ENCODE results near the gene CLIP2.
"Not testable (repeated sequence)": the region's sequence is repeated elsewhere in the genome, so short reads cannot be mapped to it uniquely, and the experiment has no call there.

CLIP2 gene

DNA sequence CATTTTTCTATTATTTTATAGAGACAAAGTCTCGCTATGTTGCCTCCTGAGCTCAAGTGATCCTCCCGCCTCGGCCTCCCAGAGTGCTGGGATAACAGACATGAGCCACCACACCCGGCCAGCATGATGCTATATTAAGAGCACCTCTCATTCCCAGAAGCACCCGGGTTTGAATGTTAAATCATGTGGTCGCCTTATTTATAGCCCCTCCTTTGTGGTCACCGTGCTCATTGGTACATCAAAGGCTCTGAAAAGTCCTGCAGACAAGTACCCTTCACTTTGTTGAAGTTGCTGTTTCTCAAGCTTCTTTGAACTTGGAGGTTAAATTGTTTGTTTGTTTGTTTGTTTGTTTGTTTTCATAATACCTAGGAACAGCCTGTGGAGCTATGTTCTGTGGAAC is 40.0 kb downstream of the CLIP2 start:
- DNase-seq (ENCODE audit: low read depth, low spot score): no peak
- POLR2A ChIA-PET: no interaction called here
- CTCF ChIA-PET: interaction anchor here (1.9 kb wide), 1 partner anchor 72 kb away, joined by 5 read pairs; no protein-coding TSS in a partner anchor
- TF ChIP-seq, protein P1, sequence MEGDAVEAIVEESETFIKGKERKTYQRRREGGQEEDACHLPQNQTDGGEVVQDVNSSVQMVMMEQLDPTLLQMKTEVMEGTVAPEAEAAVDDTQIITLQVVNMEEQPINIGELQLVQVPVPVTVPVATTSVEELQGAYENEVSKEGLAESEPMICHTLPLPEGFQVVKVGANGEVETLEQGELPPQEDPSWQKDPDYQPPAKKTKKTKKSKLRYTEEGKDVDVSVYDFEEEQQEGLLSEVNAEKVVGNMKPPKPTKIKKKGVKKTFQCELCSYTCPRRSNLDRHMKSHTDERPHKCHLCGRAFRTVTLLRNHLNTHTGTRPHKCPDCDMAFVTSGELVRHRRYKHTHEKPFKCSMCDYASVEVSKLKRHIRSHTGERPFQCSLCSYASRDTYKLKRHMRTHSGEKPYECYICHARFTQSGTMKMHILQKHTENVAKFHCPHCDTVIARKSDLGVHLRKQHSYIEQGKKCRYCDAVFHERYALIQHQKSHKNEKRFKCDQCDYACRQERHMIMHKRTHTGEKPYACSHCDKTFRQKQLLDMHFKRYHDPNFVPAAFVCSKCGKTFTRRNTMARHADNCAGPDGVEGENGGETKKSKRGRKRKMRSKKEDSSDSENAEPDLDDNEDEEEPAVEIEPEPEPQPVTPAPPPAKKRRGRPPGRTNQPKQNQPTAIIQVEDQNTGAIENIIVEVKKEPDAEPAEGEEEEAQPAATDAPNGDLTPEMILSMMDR (IDR thresholded peaks at IDR 0.05; ENCODE audit: insufficient read depth, low read length, missing control alignments): no peak
- no peak overlapping the region for H3K4me3 ChIP-seq (ENCODE audit: low read depth, low read length)

DNA sequence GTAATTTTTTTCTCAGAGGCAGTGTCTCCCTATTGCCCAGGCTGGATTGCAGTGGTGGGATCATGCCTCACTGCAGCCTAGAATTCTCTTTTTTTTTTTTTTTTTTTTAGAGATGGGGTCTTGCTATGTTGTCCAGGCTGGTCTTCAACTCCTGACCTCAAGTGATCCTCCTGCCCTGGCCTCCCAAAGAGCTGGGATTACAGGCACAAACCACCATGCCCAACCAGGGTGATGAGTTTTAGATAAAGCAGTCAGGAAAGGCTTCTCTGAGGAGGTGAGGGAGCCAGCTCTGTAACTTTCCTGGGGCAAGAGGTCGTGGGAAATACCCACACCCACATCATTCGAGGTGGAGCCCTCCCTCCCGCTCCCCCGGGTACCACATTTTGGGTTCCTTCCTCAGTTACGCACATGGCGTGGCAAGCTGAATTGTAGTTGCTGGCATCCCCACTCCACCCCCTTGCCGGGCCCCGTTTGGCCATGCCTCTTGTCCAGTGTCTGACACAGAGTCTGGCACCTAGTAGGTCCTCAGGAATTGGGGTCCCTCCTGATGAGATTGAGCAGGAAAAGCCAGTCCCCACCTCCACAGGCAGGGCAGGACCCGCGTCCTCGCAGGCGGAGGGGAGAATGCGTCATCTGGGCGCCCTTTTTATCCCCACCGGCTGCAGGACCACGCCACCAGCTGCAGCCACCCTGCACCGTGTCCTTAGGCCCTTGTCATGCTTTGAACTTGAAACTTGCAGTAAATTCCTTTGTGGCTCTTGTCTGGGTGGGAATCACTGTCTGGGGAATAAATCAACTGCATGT is 43.4 kb downstream of the CLIP2 start:
- no peak overlapping the region for H3K4me3 ChIP-seq (ENCODE audit: low read depth, low read length)
- POLR2A ChIA-PET: no interaction called here
- CTCF ChIA-PET: interaction anchor here (1.1 to 1.5 kb wide), 2 partner anchors 17 to 127 kb away, joined by 3 to 4 read pairs; no protein-coding TSS in a partner anchor

DNA sequence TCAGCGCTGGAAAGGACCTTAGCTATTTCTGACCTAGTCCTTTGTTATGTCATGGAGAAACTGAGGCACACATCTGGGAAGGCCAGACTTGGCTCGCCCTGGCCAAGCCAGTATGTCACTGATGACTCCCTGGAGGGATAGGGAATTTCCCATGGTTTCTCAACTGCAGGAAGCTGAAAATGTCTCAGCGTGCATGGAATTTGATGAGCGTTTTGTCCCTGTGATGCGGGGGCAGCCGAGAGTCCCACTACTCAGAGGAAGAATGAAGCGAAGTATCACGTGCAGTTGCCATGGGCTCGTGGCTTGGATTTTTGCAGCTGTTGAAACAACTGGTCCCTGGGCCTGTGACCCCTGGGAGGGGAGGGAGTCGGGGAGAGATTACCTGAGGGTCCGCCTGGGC is 44.8 kb downstream of the CLIP2 start:
- DNase-seq (ENCODE audit: low read depth, low spot score): peak; percentile 51
- TF ChIP-seq, protein P1 (IDR thresholded peaks at IDR 0.05; ENCODE audit: insufficient read depth, low read length, missing control alignments): no peak
- ChIA-PET CTCF (interaction anchor here (1.5 kb wide), 1 partner anchor 128 kb away, joined by 4 read pairs; no protein-coding TSS in a partner anchor), POLR2A (interaction anchor here (0.8 kb wide), 1 partner anchor 45 kb away, joined by 3 read pairs; no protein-coding TSS in a partner anchor)
- no peak overlapping the region for H3K4me3 ChIP-seq (ENCODE audit: low read depth, low read length)

More for the DNA sequence above, 43.4 kb downstream of the CLIP2 start:
- TF ChIP-seq, protein P1 (IDR thresholded peaks at IDR 0.05; ENCODE audit: insufficient read depth, low read length, missing control alignments): no peak
- no peak for DNase-seq (ENCODE audit: low read depth, low spot score)

DNA sequence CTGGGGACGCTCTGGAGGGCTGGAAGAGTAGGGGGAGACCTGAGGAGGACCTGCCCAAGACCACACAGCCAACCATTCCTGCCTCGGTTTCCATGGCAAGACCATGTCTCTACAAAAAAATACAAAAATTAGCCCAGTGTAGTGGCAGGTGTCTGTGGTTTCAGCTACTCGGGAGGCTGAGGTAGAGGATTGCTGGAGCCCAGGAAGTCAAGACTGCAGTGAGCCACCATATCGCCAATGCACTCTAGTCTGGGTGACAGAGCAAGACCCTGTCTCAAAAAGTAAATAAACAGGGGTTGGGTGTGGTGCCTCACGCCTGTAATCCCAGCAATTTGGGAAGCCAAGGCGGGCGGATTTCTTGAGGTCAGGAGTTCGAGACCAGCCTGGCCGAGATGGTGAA is 48.7 kb downstream of the CLIP2 start:
- TF ChIP-seq, protein P1 (IDR thresholded peaks at IDR 0.05; ENCODE audit: insufficient read depth, low read length, missing control alignments): no peak
- no peak for DNase-seq (ENCODE audit: low read depth, low spot score)
- no peak overlapping the region for H3K4me3 ChIP-seq (ENCODE audit: low read depth, low read length)
- CTCF ChIA-PET: no interaction called here
- POLR2A ChIA-PET: no interaction called here

DNA sequence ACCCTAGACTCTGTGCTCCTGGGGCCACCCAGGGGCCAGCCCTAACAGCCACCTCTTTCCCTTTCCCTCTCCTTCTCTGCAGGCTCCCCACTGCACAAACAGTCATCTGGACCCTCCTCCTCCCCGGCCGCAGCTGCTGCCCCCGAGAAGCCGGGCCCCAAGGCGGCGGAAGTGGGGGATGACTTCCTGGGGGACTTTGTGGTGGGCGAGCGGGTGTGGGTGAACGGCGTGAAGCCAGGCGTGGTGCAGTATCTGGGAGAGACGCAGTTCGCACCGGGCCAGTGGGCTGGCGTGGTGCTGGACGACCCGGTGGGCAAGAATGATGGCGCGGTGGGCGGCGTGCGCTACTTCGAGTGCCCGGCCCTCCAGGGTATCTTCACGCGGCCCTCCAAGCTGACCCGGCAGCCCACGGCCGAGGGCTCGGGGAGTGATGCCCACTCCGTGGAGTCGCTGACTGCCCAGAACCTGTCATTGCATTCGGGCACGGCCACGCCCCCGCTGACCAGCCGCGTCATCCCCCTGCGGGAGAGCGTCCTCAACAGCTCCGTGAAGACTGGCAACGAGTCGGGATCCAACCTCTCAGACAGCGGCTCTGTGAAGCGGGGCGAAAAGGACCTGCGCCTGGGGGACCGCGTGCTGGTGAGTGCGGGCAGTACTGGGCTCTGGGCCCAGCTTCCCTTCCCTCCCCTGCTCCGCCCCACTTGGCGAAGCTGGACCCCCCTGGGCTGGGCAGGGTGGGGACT is 49.3 kb downstream of the CLIP2 start:
- H3K4me3 ChIP-seq (ENCODE audit: low read depth, low read length): no peak overlapping the region
- TF ChIP-seq, protein P1 (IDR thresholded peaks at IDR 0.05; ENCODE audit: insufficient read depth, low read length, missing control alignments): no peak
- no peak for DNase-seq (ENCODE audit: low read depth, low spot score)
- ChIA-PET POLR2A (no interaction called here), CTCF (no interaction called here)

DNA sequence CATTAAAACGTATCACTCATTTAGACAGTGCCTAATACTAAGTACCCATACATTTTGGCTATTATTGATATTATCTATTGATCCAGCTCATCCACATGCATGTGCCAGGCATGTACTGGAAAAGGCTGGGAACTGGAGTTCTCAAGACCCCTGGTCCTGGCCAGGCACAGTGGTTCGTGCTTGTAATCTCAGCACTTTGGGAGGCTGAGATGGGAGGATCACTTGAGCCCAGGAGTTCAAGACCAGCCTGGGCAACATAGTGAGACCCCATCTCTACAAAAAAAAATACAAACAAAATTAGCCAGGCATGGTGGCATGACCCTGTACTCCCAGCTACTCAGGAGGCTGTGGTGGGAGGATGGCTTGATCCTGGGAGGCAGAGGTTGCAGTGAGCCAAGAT is 50.4 kb downstream of the CLIP2 start:
- POLR2A ChIA-PET; DNase-seq (ENCODE audit: low read depth, low spot score); CTCF ChIA-PET; H3K4me3 ChIP-seq (ENCODE audit: low read depth, low read length): not testable (repeated sequence)

Measured in AG04449 (cell line).